ENCODE measurements around the gene YTHDF2. TPM values are rescaled to one million over a fixed set of nuclear protein-coding genes. Genes with fewer than 3 reads are reported as not detected.

Gene YTHDF2
- total and polyA plus RNA-seq, 2 of the 13 experiments (the other 11 are each of a cell fraction or from before 2014, with no cell fraction given) = 48.4 to 59.6 TPM

- TF ChIP-seq ZBTB37 (CRISPR knock-in tag; IDR thresholded peaks at IDR 0.05) (no peak), ZNF468 (CRISPR knock-in tag; IDR thresholded peaks at IDR 0.05) (no peak), ZFP36 (IDR thresholded peaks at IDR 0.05; ENCODE audit: borderline replicate concordance, low read depth, low read length, partially characterized antibody) (no peak), GABPB1 (CRISPR knock-in tag; IDR thresholded peaks at IDR 0.05) (no peak), ATF2 (CRISPR knock-in tag; IDR thresholded peaks at IDR 0.05) (no peak), POLR2AphosphoS5 (IDR thresholded peaks at IDR 0.05; ENCODE audit: low read depth, low read length) (peak; percentile 31; the same call in 1 of the 2 replicates), SAP130 (CRISPR knock-in tag; IDR thresholded peaks at IDR 0.05; ENCODE audit: low read depth) (peak; percentile 50; the same call in 1 of the 2 replicates), ARNT2 (CRISPR knock-in tag; IDR thresholded peaks at IDR 0.05; ENCODE audit: low read depth) (no peak), ZNF773 (CRISPR knock-in tag; IDR thresholded peaks at IDR 0.05; ENCODE audit: borderline replicate concordance) (0 out of 2 replicates have a peak, but pooled peaks have one; percentile 10), ZFX (CRISPR knock-in tag; IDR thresholded peaks at IDR 0.05; ENCODE audit: low read depth) (peak; percentile 2; the same call in 1 of the 2 replicates), PATZ1 (CRISPR knock-in tag; IDR thresholded peaks at IDR 0.05) (peak; percentile 51; the same call in 1 of the 2 replicates), HDAC1 (CRISPR knock-in tag; IDR thresholded peaks at IDR 0.05) (peak; percentile 35; the same call in 1 of the 2 replicates), ZNF713 (CRISPR knock-in tag; IDR thresholded peaks at IDR 0.05) (no peak), ZBTB8A (CRISPR knock-in tag; IDR thresholded peaks at IDR 0.05; ENCODE audit: borderline replicate concordance, low read depth) (0 out of 2 replicates have a peak, but pooled peaks have one; percentile 28), KMT2B (CRISPR knock-in tag; IDR thresholded peaks at IDR 0.05) (no peak), ZNF577 (CRISPR knock-in tag; IDR thresholded peaks at IDR 0.05; ENCODE audit: borderline replicate concordance, low read depth) (no peak), KDM4B (CRISPR knock-in tag; IDR thresholded peaks at IDR 0.05) (no peak), HOXA5 (CRISPR knock-in tag; IDR thresholded peaks at IDR 0.05) (peak; percentile 8; the same call in 1 of the 2 replicates), SIN3A (IDR thresholded peaks at IDR 0.05; ENCODE audit: borderline replicate concordance, low read depth, low read length) (peak; percentile 15; the same call in 1 of the 2 replicates), NR1H2 (CRISPR knock-in tag; IDR thresholded peaks at IDR 0.05; ENCODE audit: borderline replicate concordance, low read depth) (no peak)
- TF ChIP-seq, protein P1, sequence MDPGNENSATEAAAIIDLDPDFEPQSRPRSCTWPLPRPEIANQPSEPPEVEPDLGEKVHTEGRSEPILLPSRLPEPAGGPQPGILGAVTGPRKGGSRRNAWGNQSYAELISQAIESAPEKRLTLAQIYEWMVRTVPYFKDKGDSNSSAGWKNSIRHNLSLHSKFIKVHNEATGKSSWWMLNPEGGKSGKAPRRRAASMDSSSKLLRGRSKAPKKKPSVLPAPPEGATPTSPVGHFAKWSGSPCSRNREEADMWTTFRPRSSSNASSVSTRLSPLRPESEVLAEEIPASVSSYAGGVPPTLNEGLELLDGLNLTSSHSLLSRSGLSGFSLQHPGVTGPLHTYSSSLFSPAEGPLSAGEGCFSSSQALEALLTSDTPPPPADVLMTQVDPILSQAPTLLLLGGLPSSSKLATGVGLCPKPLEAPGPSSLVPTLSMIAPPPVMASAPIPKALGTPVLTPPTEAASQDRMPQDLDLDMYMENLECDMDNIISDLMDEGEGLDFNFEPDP (CRISPR knock-in tag; conservative IDR thresholded peaks at IDR 0.05) = 0 out of 2 replicates have a peak, but pooled peaks have one; percentile 6
- TF ChIP-seq, protein P2, sequence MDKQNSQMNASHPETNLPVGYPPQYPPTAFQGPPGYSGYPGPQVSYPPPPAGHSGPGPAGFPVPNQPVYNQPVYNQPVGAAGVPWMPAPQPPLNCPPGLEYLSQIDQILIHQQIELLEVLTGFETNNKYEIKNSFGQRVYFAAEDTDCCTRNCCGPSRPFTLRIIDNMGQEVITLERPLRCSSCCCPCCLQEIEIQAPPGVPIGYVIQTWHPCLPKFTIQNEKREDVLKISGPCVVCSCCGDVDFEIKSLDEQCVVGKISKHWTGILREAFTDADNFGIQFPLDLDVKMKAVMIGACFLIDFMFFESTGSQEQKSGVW (CRISPR knock-in tag; IDR thresholded peaks at IDR 0.05; ENCODE audit: borderline replicate concordance) = 0 out of 2 replicates have a peak, but pooled peaks have one; percentile 26
Measured at GRCh38 chr1:28737307-28738132, 780 bp downstream of the YTHDF2 start (continued).

All from HepG2 (cell line).